Left ventricle myocardium inferior (tissue), 1 donor: ENCODE data around the gene PRLH. TPM values are rescaled to one million over a fixed set of nuclear protein-coding genes. Genes with fewer than 3 reads are reported as not detected.

Source experiments
- DNase-seq: peaks from one replicate; pipeline ENCODE4 v3.0.0-alpha.2; 2020
- H3K27ac ChIP-seq: fragments of 200-600 bp; replicated peaks from 2 replicates; pipeline ENCODE4 v1.8.0; 2021
- H3K27me3 ChIP-seq: fragments of 200-600 bp; 2 replicates; pipeline ENCODE4 v1.8.0; 2021; ENCODE audit warnings: low read depth
- H3K36me3 ChIP-seq: fragments of 200-600 bp; 2 replicates; pipeline ENCODE4 v1.8.0; 2021
- H3K4me1 ChIP-seq: fragments of 200-600 bp; 2 replicates; pipeline ENCODE4 v1.8.0; 2021
- H3K4me3 ChIP-seq: fragments of 200-600 bp; 2 replicates; pipeline ENCODE4 v1.8.0; 2021; ENCODE audit warnings: mild to moderate bottlenecking, moderate library complexity
- H3K9me3 ChIP-seq: fragments of 200-600 bp; replicated peaks from 2 replicates; pipeline ENCODE4 v1.8.0; 2021
- CTCF ChIP-seq: fragments of 200-600 bp; IDR thresholded peaks from 2 replicates; pipeline ENCODE4 v1.8.0; 2021; ENCODE audit warnings: antibody characterized with exemption, mild to moderate bottlenecking, borderline replicate concordance
- intact Hi-C: fragments of 100-400 bp; cut with micrococcal nuclease; formaldehyde crosslinking; loops from one replicate; pipeline ENCODE4 v1.11.0; 2022
- total RNA-seq: library from RNA; stranded (reverse); fragmentation: NEBNext Ultra II Directional; extraction: Animal tissue kit (Norgen Biotek cat#: 25700); gene quantifications from one replicate; pipeline ENCODE4 v1.2.1, GENCODE V29; 2021
- donor health status: DM: no; HTN: yes; CAD: no; lungs with severe emphysema.

Gene PRLH
- total RNA-seq, 1 donor from 2014 or later: not detected

- peaks cover 49% of the 10 kb centered on the region for H3K4me1 ChIP-seq
Observed at GRCh38 chr2:237601453-237602116, 35.2 kb downstream of the PRLH start.

DNA sequence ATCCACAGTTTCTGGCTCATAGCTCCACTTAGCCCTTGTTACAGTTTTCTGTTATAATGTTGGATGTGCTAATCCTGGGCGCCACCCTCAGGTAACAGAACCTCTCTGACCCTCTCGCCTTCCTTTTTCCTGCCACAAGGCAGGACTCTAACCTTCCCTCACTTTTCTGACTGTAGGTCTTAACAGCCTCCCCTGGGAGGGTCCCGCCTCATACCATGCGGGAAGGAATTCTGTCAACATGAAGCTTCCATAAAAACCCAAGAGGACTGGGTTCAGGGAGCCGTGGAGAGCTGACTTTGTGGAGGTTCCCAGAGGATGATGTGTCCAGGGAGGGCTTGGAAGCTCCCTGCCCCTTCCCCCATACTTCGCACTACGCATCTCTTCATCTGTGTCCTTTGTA is 36.0 kb downstream of the PRLH start:
- Histone ChIP-seq H3K4me3 (no peak overlapping the region), H3K36me3 (no peaks in the 10 kb centered on the region), H3K4me1 (peaks cover 49% of the 10 kb centered on the region), H3K9me3 (no peaks in the 10 kb centered on the region), H3K27ac (no peak overlapping the region), H3K27me3 (no peaks in the 10 kb centered on the region)
- TF ChIP-seq CTCF: no peak
- no peak for DNase-seq
- intact Hi-C loops: no loop called here

More at GRCh38 chr2:237601453-237602116, 35.2 kb downstream of the PRLH start:
- TF ChIP-seq CTCF: peak; percentile 25
- no peaks in the 10 kb centered on the region for H3K27me3 ChIP-seq
- intact Hi-C loops: no loop called here
- H3K36me3 ChIP-seq: no peaks in the 10 kb centered on the region
- H3K4me3 ChIP-seq: no peak overlapping the region
- DNase-seq: no peak
- H3K27ac ChIP-seq: peak overlapping the region; percentile 90
- no peaks in the 10 kb centered on the region for H3K9me3 ChIP-seq

DNA sequence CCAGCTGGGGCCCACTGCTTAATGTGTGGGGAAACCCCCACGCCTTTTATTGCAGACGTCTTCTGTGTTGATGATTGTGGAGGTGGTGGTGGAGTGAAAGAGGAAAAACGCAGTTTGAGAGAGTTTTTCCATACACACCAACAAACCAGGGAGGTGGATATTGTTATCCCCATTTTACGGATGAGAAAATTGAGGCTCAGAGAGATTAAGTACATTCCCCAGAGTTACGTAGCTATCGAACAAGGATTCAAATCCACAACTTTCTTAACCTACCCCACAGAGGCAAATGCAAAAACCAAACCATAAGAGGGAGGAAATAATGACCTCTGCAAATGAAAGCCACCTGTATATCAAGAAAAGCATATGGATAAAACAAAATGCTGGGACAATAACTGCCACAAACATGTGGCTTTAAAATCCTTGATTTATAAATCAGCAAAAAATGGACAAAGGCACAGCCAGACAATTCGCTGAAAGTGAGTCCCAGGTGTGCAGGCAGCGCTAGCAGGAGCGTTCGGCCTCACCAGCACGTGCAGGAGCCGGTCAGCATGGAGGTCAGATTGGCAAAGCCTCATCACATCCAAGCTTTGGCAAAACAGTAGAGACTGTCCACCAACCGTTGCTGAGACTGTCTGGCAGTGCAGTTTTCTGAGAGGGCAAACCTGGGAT is 36.8 kb downstream of the PRLH start:
- no peak for DNase-seq
- Histone ChIP-seq H3K4me1 (peaks cover 49% of the 10 kb centered on the region), H3K27ac (peak overlapping the region; percentile 1), H3K4me3 (peak overlapping the region; percentile 42), H3K36me3 (no peaks in the 10 kb centered on the region), H3K9me3 (no peaks in the 10 kb centered on the region), H3K27me3 (no peaks in the 10 kb centered on the region)
- intact Hi-C loops: no loop called here
- no peak for TF ChIP-seq CTCF

GRCh38 chr2:237603718-237604362 is 37.5 kb downstream of the PRLH start:
- H3K27ac ChIP-seq: peak overlapping the region; percentile 1
- peaks cover 43% of the 10 kb centered on the region for H3K4me1 ChIP-seq
- H3K9me3 ChIP-seq: no peaks in the 10 kb centered on the region
- no peaks in the 10 kb centered on the region for H3K27me3 ChIP-seq
- intact Hi-C loops: no loop called here
- peak overlapping the region; percentile 42 for H3K4me3 ChIP-seq
- H3K36me3 ChIP-seq: no peaks in the 10 kb centered on the region
- no peak for TF ChIP-seq CTCF
- DNase-seq: no peak

DNA sequence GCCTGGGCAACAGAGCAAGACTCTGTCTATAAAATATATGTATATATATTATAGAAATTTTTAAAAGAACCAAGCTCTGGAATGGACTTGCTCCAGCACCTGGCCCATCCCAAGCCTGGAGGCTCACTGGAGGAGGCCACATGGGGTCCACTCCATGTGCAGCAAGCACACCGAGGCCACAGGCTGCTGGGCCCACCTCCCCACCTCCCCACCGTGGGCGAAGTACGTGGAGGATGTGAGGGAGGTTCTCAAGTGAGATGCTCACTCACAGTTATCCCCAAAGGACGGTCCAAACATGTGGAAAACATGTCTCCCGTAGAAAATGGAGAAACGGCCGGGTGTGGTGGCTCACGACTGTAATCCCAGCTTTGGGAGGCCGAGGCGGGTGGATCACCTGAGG is 38.0 kb downstream of the PRLH start:
- Histone ChIP-seq H3K4me1 (peaks cover 37% of the 10 kb centered on the region), H3K27me3 (no peaks in the 10 kb centered on the region), H3K4me3 (no peak overlapping the region), H3K27ac (no peak overlapping the region), H3K36me3 (no peaks in the 10 kb centered on the region), H3K9me3 (no peaks in the 10 kb centered on the region)
- intact Hi-C loops: no loop called here
- TF ChIP-seq CTCF: no peak
- DNase-seq: no peak
